ENCODE data around the gene SYTL3.

GRCh38 chr6:158725704-158726103, 75.8 kb downstream of the SYTL3 start:
- no peak for TF ChIP-seq CTCF (IDR thresholded peaks at IDR 0.05 in 8 of 11, conservative IDR thresholded peaks at IDR 0.05 in 3 of 11)
- no peak for TF ChIP-seq POLR2A (IDR thresholded peaks at IDR 0.05)
- TF ChIP-seq POLR2AphosphoS5 (IDR thresholded peaks at IDR 0.05): no peak

All from spleen (tissue), 7 donors.